Astrocyte (in vitro differentiated cells and primary cell): ENCODE data around the gene CNTNAP2. TPM values are rescaled to one million over a fixed set of nuclear protein-coding genes. Genes with fewer than 3 reads are reported as not detected.

Experiments
- DNase-seq: peaks from one replicate; pipeline ENCODE4 v3.0.0-alpha.2; 2010; ENCODE audit warnings: low read depth
- FAIRE-seq: peaks from 2 replicates; lab custom pipeline; 2011; peaks lifted over from hg19 to GRCh38; lab: Jason Lieb, UNC
- H2AFZ ChIP-seq: 2 replicates; pipeline ENCODE4 v1.6.0; 2012; ENCODE audit warnings: low read depth, low read length, inconsistent platforms
- H3K27ac ChIP-seq: 2 replicates; pipeline ENCODE4 v1.5.1; 2011; ENCODE audit warnings: low read depth, low read length, inconsistent platforms
- H3K27me3 ChIP-seq: 2 replicates; pipeline ENCODE4 v1.6.0; 2011; ENCODE audit warnings: low read length, inconsistent platforms; ENCODE audit not compliant: insufficient read depth
- H3K36me3 ChIP-seq: 2 replicates; pipeline ENCODE4 v1.5.1; 2011; ENCODE audit warnings: low read length, inconsistent platforms; ENCODE audit not compliant: insufficient read depth
- H3K4me1 ChIP-seq: 2 replicates; pipeline ENCODE4 v1.5.1; 2011; ENCODE audit warnings: low read length, inconsistent platforms; ENCODE audit not compliant: insufficient read depth
- H3K4me2 ChIP-seq: 2 replicates; pipeline ENCODE4 v1.6.0; 2012; ENCODE audit warnings: low read length, inconsistent platforms
- H3K4me3 ChIP-seq: 2 replicates; pipeline ENCODE4 v1.5.1; 2011; ENCODE audit warnings: low read depth, mild to moderate bottlenecking, low read length, inconsistent platforms; ENCODE audit not compliant: insufficient read depth
- H3K79me2 ChIP-seq: 2 replicates; pipeline ENCODE4 v1.6.0; 2012; ENCODE audit warnings: mild to moderate bottlenecking, low read length, inconsistent platforms; ENCODE audit not compliant: insufficient read depth
- H3K9ac ChIP-seq: 2 replicates; pipeline ENCODE4 v1.6.0; 2012; ENCODE audit warnings: mild to moderate bottlenecking, low read length, inconsistent platforms
- H3K9me3 ChIP-seq: 2 replicates; pipeline ENCODE4 v1.5.1; 2012; ENCODE audit warnings: low read depth, mild to moderate bottlenecking, low read length, inconsistent platforms; ENCODE audit not compliant: insufficient read depth
- H4K20me1 ChIP-seq: 2 replicates; pipeline ENCODE4 v1.6.0; 2012; ENCODE audit warnings: low read length, inconsistent platforms; ENCODE audit not compliant: insufficient read depth
- H3K27ac Mint-ChIP-seq: one replicate; pipeline ENCODE4 v1.8.0; 2021; ENCODE audit warnings: mild to moderate bottlenecking, mixed read lengths; ENCODE audit not compliant: unreplicated experiment
- H3K27me3 Mint-ChIP-seq: one replicate; pipeline ENCODE4 v1.8.0; 2021; ENCODE audit warnings: low read depth, mixed read lengths; ENCODE audit not compliant: unreplicated experiment
- H3K36me3 Mint-ChIP-seq: one replicate; pipeline ENCODE4 v1.8.0; 2021; ENCODE audit warnings: low read depth, mixed read lengths; ENCODE audit not compliant: unreplicated experiment
- H3K4me1 Mint-ChIP-seq: one replicate; pipeline ENCODE4 v1.8.0; 2021; ENCODE audit warnings: low read depth, mixed read lengths; ENCODE audit not compliant: unreplicated experiment
- H3K4me3 Mint-ChIP-seq: one replicate; pipeline ENCODE4 v1.8.0; 2021; ENCODE audit warnings: mild to moderate bottlenecking, moderate library complexity, mixed read lengths; ENCODE audit not compliant: unreplicated experiment
- H3K9me3 Mint-ChIP-seq: one replicate; pipeline ENCODE4 v1.8.0; 2021; ENCODE audit warnings: mild to moderate bottlenecking, mixed read lengths; ENCODE audit not compliant: unreplicated experiment
- EZH2 ChIP-seq: IDR thresholded peaks from 2 replicates; pipeline ENCODE4 v1.6.1; 2012; ENCODE audit warnings: mild to moderate bottlenecking, low read length, inconsistent platforms; ENCODE audit not compliant: insufficient read depth
- total RNA-seq: library from RNA; stranded (reverse); gene quantifications from 2 replicates; pipeline ENCODE4 v1.2.1, GENCODE V29; 2021
- TF ChIP-seq, protein P1 (sequence below): IDR thresholded peaks from 2 replicates; pipeline ENCODE4 v1.5.1; 2011; ENCODE audit warnings: low read depth, mild to moderate bottlenecking, inconsistent platforms, low read length, moderate library complexity; ENCODE audit not compliant: insufficient read depth

CNTNAP2 gene
- total RNA-seq, 1 donor from 2014 or later: 20.0 TPM

DNA sequence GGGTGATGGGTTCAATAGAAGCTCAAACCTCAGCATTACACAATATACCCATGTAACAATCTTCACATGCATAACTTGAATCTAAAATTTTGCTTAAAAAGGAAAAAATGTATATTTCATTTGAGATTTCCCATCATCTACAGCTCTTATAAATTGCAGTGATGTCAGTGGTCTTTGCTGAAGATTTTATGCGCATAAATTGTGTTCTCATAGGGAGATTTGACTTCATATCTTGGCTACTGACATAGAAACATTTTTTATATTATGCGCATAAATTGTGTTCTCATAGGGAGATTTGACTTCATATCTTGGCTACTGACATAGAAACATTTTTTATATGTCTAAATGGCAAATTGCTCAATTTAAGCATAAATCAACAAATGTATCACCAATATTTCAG is 1348.6 kb downstream of the CNTNAP2 start:
- Histone ChIP-seq H3K4me3 (no peak overlapping the region), H3K27ac (no peak overlapping the region), H3K9me3 (no peaks in the 10 kb centered on the region), H4K20me1 (no peaks in the 10 kb centered on the region), H3K4me2 (no peak overlapping the region), H3K9ac (no peak overlapping the region), H3K36me3 (no peaks in the 10 kb centered on the region), H3K79me2 (no peaks in the 10 kb centered on the region), H2AFZ (no peak overlapping the region), H3K4me1 (no peaks in the 10 kb centered on the region), H3K27me3 (no peaks in the 10 kb centered on the region)
- no peaks in the 10 kb centered on the region for H3K9me3 Mint-ChIP-seq
- no peak overlapping the region for H3K4me3 Mint-ChIP-seq
- H3K36me3 Mint-ChIP-seq: no peaks in the 10 kb centered on the region
- no peaks in the 10 kb centered on the region for H3K27me3 Mint-ChIP-seq
- TF ChIP-seq EZH2: no peak
- TF ChIP-seq, protein P1, sequence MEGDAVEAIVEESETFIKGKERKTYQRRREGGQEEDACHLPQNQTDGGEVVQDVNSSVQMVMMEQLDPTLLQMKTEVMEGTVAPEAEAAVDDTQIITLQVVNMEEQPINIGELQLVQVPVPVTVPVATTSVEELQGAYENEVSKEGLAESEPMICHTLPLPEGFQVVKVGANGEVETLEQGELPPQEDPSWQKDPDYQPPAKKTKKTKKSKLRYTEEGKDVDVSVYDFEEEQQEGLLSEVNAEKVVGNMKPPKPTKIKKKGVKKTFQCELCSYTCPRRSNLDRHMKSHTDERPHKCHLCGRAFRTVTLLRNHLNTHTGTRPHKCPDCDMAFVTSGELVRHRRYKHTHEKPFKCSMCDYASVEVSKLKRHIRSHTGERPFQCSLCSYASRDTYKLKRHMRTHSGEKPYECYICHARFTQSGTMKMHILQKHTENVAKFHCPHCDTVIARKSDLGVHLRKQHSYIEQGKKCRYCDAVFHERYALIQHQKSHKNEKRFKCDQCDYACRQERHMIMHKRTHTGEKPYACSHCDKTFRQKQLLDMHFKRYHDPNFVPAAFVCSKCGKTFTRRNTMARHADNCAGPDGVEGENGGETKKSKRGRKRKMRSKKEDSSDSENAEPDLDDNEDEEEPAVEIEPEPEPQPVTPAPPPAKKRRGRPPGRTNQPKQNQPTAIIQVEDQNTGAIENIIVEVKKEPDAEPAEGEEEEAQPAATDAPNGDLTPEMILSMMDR: no peak
- no peak for DNase-seq
- no peaks in the 10 kb centered on the region for H3K4me1 Mint-ChIP-seq
- FAIRE-seq: no peak
- no peak overlapping the region for H3K27ac Mint-ChIP-seq

DNA sequence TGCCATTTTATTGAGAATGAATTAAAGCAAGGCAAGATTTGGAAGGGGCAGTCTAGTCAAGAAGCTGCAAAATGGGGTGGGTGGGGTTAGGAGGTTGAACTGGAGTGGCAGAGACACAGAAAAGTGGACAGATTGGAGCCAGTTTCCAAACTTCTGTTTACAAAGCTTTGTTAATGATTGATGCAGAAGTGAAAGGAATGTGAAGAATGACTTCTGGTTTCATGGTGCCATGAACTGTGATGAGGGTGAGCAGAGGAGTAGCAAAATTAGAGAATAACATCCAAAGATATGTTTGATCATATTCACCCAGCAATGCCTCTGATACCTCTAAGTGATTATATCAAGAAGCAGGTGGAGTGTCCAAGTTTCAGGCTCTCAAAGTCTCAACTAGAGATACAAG is 1356.0 kb downstream of the CNTNAP2 start:
- no peak overlapping the region for H3K4me2 ChIP-seq
- no peaks in the 10 kb centered on the region for H3K27me3 ChIP-seq
- no peak overlapping the region for H3K4me3 ChIP-seq
- H3K36me3 ChIP-seq: no peaks in the 10 kb centered on the region
- no peaks in the 10 kb centered on the region for H4K20me1 ChIP-seq
- H3K36me3 Mint-ChIP-seq: no peaks in the 10 kb centered on the region
- H3K4me3 Mint-ChIP-seq: no peak overlapping the region
- H3K27ac ChIP-seq: no peak overlapping the region
- no peak overlapping the region for H2AFZ ChIP-seq
- H3K9me3 Mint-ChIP-seq: no peaks in the 10 kb centered on the region
- no peaks in the 10 kb centered on the region for H3K27me3 Mint-ChIP-seq
- no peak overlapping the region for H3K9ac ChIP-seq
- no peak for TF ChIP-seq EZH2
- TF ChIP-seq, protein P1: no peak
- no peaks in the 10 kb centered on the region for H3K4me1 ChIP-seq
- DNase-seq (no peak), FAIRE-seq (no peak)
- H3K27ac Mint-ChIP-seq: no peak overlapping the region
- no peaks in the 10 kb centered on the region for H3K79me2 ChIP-seq
- H3K4me1 Mint-ChIP-seq: no peaks in the 10 kb centered on the region
- H3K9me3 ChIP-seq: no peaks in the 10 kb centered on the region

DNA sequence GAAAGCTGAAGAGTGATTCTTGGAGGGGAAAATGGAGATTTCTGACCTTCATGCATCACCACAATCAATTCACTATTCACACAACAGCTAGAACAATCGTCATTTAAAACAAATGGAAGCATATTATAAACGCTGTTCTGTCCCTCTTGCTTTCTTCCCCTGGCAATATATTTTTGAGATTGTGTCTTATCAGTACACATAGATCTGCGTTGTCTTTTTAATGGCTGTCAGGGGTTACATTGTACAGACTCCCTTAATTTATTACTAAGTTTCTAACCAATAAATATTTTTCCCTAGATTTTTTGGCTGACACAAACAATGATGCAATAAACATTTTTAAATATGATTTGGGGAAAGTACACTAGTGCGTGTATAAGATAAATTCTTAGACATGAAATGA is 1358.3 kb downstream of the CNTNAP2 start:
- no peak overlapping the region for H2AFZ ChIP-seq

More for the DNA sequence above, 1358.3 kb downstream of the CNTNAP2 start:
- Histone ChIP-seq H4K20me1 (no peaks in the 10 kb centered on the region), H3K4me2 (no peak overlapping the region), H3K36me3 (no peaks in the 10 kb centered on the region), H3K9me3 (no peaks in the 10 kb centered on the region), H3K27ac (no peak overlapping the region), H3K4me1 (no peaks in the 10 kb centered on the region), H3K79me2 (no peaks in the 10 kb centered on the region), H3K4me3 (no peak overlapping the region), H3K9ac (no peak overlapping the region), H3K27me3 (no peaks in the 10 kb centered on the region)
- Mint-ChIP-seq H3K9me3 (no peaks in the 10 kb centered on the region), H3K27me3 (no peaks in the 10 kb centered on the region), H3K4me1 (peaks cover 6% of the 10 kb centered on the region), H3K27ac (no peak overlapping the region), H3K36me3 (no peaks in the 10 kb centered on the region), H3K4me3 (no peak overlapping the region)
- TF ChIP-seq, protein P1: no peak
- no peak for TF ChIP-seq EZH2
- DNase-seq: no peak
- no peak for FAIRE-seq
